Heart left ventricle (tissue), 16 donors: ENCODE results near the gene SMIM12. TPM values are rescaled to one million over a fixed set of nuclear protein-coding genes. Genes with fewer than 3 reads are reported as not detected.
"Not testable (repeated sequence)": the region's sequence is repeated elsewhere in the genome, so short reads cannot be mapped to it uniquely, and the experiment has no call there.

Source experiments
- ATAC-seq, 4 donors: fragments of 200-7000 bp; cut with Tn5 transposase; one replicate each; pipeline ENCODE4 v1.9.1; 2020 to 2022; ENCODE audit warnings: moderate library complexity in 4 of 4, mild to moderate bottlenecking in 3 of 4, moderate number of reproducible peaks in 1 of 4
- DNase-seq, 5 donors: peaks; one replicate each; pipeline ENCODE4 v3.0.0-alpha.2; 2020
- H3K27ac ChIP-seq, 12 donors: fragments of 200-600 bp; sonication (generic) in 4 of 12; one replicate each; pipeline versions ENCODE4 v1.5.0 to v1.8.0; 2016 to 2022; ENCODE audit warnings: mild to moderate bottlenecking in 2 of 12
- H3K27me3 ChIP-seq, 9 donors: fragments of 200-600 bp; sonication (generic) in 2 of 9; one replicate each; pipeline versions ENCODE4 v1.5.1 to v1.8.0; 2016 to 2022; ENCODE audit warnings: mild to moderate bottlenecking in 3 of 9
- H3K36me3 ChIP-seq, 9 donors: fragments of 200-600 bp; sonication (generic) in 2 of 9; one replicate each; pipeline versions ENCODE4 v1.5.0 to v1.8.0; 2018 to 2022; ENCODE audit warnings: mild to moderate bottlenecking in 2 of 9
- H3K4me1 ChIP-seq, 12 donors: fragments of 200-600 bp; sonication (generic) in 4 of 12; one replicate each; pipeline versions ENCODE4 v1.5.0 to v1.8.0; 2016 to 2022; ENCODE audit warnings: mild to moderate bottlenecking in 3 of 12
- H3K4me3 ChIP-seq, 12 donors: fragments of 200-600 bp; sonication (generic) in 4 of 12; one replicate each; pipeline versions ENCODE4 v1.5.0 to v1.8.0; 2017 to 2022; ENCODE audit warnings: mild to moderate bottlenecking in 9 of 12, moderate library complexity in 4 of 12
- H3K9me3 ChIP-seq, 12 donors: fragments of 200-600 bp; sonication (generic) in 4 of 12; one replicate each; pipeline versions ENCODE4 v1.5.0 to v1.8.0; 2016 to 2022; ENCODE audit warnings: mild to moderate bottlenecking in 1 of 12
- POLR2A ChIP-seq, 2 donors: fragments of 450-650 bp; IDR thresholded peaks; one replicate each; pipeline ENCODE4 v1.6.1; 2017; ENCODE audit warnings: antibody characterized with exemption in 2 of 2, mild to moderate bottlenecking in 2 of 2, moderate library complexity in 2 of 2
- WGBS, 4 donors: extraction: QIAGEN DNeasy Blood & Tissue Kit in 2 of 4; methylation state at CpG; one replicate each; pipeline versions ENCODE4 v1.1.5 to v1.1.7; 2013 to 2018; 5-methylcytosine and 5-hydroxymethylcytosine counted together
- intact Hi-C, 10 donors: fragments of 100-400 bp; cut with DNase I; formaldehyde crosslinking; loops; one replicate each; pipeline versions ENCODE4 v1.11.1 to v1.14.2; 2022
- polyA plus RNA-seq, 2 donors: library from polyadenylated mRNA; stranded (reverse); fragments of 200-250 nt; gene quantifications; one replicate each; pipeline ENCODE4 v1.2.3, GENCODE V29; 2013
- total RNA-seq, 9 donors: library from RNA; depleted of rRNA in 2 of 9; stranded (reverse); fragments of >200 nt in 2 of 9; fragmentation: NEBNext Ultra II Directional in 3 of 9; extraction: Animal tissue kit (Norgen Biotek cat#: 25700) in 3 of 9; gene quantifications; one replicate each; pipeline versions ENCODE4 v1.1.0 to v1.2.4, GENCODE V29; 2016 to 2023
- TF ChIP-seq, protein P1 (sequence below), 12 donors: fragments of 200-600 bp; sonication (generic) in 4 of 12; IDR thresholded peaks; one replicate each; pipeline versions ENCODE4 v1.5.0 to v1.8.0; 2018 to 2022; ENCODE audit warnings: antibody characterized with exemption in 12 of 12, mild to moderate bottlenecking in 5 of 12
- donor health status: ischemic (EF 13 %, LVEDD 7.1; RV severe dilation, severe dysfunction).
- donor health status: healthy with polysubstance abuse.
- donor health status: DM: no; HTN: yes; CAD: no.
- donor health status: DM: no; HTN: no; CAD: no.
- donor health status: ischemic (EF 25% LVEDD 6.9; RV normal size, moderate dysfunction).
- donor health status: ischemic (EF 25% LVEDD 5.7; RV mildly dilated, moderate dysfunction).
- donor health status: healthy.
- donor health status: DM: yes; HTN: yes; CAD: no.
- donor health status: ischemic (EF 35%, LVEDD 5.7; RV mildly dilated, moderate dysfunction).
- donor health status: nonischemic (EF 11% LVEDD 7.7; RV severe dilation, severe dysfunction).
- donor health status: DM: yes; HTN: yes; CAD: no.
- donor health status: PGD.
- donor health status: ischemic (EF 29% LVEDD 5.4; RV normal size, mild dysfunction).
- donor health status: nonischemic (EF 23%, LVEDD 6.1; RV moderate dilation, normal function).

The SMIM12 gene
- total and polyA plus RNA-seq, 11 donors, result 16.1 to 98.5 (median 37.8) TPM

DNA sequence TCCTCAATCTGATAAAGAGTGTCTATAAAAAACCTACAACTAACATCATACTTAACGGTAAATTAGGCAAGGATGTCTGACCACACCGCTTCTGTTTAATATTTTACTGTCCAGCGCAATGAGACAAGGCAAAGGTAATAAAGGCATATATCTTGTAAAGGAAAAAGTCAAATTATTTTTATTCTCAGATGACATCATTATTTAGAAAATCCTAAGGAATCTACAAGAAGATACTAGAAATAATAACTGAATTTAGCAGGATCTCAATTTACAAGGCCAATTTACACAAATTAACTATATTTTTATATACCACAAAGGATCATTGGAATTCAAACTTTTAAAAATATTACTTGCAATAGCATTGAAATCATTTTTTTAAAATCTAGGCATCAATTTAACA is 37.3 kb downstream of the SMIM12 start:
- no peak for DNase-seq
- no peak for TF ChIP-seq POLR2A (IDR thresholded peaks at IDR 0.05)
- ATAC-seq, result no peak
- peaks cover 0 to 27% (median 16%) of the 10 kb centered on the region in 12 donors for H3K4me1 ChIP-seq
- H3K4me3 ChIP-seq, result no peak overlapping the region
- intact Hi-C loops, result no loop called here
- no peak overlapping the region for H3K27ac ChIP-seq
- H3K27me3 ChIP-seq, result no peaks in the 10 kb centered on the region
- WGBS, 4 donors, result 73 to 80% (median 75%) methylated on average over 3 of the region's 3 CpGs
- H3K9me3 ChIP-seq, result peaks cover 0 to 24% (median 0%) of the 10 kb centered on the region in 12 donors
- H3K36me3 ChIP-seq, result no peaks in the 10 kb centered on the region

DNA sequence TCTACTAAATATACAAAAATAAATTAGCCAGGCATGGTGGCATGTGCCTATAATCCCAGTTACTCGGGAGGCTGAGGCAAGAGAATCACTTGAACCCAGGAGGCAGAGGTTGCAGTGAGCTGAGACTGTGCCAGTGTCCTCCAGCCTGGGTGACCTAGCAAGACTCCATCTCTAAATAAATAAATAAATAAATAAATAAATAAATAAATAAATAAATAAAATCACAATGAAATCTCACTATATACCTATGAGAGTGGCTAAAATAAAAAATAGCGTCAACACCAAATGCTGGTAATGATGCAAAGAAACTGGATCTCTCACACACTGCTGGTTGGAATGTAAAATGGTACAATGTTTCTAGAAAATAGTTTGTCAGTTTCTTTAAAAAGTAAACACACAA is 40.7 kb downstream of the SMIM12 start:
- ATAC-seq, result not testable (repeated sequence)

DNA sequence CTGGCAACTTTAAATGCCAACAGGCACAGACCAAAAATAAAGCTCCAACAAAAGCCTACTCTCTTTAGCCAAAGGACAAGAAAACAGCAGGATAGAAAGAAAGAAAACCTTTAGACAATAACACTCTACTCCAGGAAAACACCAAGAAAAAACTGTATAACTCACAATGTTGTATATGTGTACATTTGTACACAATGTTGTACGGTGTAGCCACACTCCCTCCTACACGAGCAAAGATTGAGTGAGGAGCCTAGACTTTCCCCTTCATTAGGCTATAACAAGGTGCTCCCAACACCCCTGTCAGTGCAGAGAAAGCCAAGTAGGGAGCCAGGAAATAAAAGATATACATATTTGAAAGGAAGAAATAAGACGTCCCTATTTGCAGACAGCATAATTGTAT is 42.8 kb downstream of the SMIM12 start:
- H3K27ac ChIP-seq, result no peak overlapping the region
- no peaks in the 10 kb centered on the region for H3K27me3 ChIP-seq
- H3K4me3 ChIP-seq, result no peak overlapping the region
- no peaks in the 10 kb centered on the region for H3K36me3 ChIP-seq
- intact Hi-C loops, result no loop called here
- peaks cover 0 to 4% (median 0%) of the 10 kb centered on the region in 12 donors for H3K4me1 ChIP-seq
- ATAC-seq (no peak), DNase-seq (no peak)
- TF ChIP-seq, protein P1, sequence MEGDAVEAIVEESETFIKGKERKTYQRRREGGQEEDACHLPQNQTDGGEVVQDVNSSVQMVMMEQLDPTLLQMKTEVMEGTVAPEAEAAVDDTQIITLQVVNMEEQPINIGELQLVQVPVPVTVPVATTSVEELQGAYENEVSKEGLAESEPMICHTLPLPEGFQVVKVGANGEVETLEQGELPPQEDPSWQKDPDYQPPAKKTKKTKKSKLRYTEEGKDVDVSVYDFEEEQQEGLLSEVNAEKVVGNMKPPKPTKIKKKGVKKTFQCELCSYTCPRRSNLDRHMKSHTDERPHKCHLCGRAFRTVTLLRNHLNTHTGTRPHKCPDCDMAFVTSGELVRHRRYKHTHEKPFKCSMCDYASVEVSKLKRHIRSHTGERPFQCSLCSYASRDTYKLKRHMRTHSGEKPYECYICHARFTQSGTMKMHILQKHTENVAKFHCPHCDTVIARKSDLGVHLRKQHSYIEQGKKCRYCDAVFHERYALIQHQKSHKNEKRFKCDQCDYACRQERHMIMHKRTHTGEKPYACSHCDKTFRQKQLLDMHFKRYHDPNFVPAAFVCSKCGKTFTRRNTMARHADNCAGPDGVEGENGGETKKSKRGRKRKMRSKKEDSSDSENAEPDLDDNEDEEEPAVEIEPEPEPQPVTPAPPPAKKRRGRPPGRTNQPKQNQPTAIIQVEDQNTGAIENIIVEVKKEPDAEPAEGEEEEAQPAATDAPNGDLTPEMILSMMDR (IDR thresholded peaks at IDR 0.05), result no peak
- no peak for TF ChIP-seq POLR2A (IDR thresholded peaks at IDR 0.05)
- WGBS, 4 donors, result 61 to 76% (median 74%) methylated on average over 3 of the region's 3 CpGs
- peaks cover 0 to 14% (median 0%) of the 10 kb centered on the region in 12 donors for H3K9me3 ChIP-seq

More for the DNA sequence above, 40.7 kb downstream of the SMIM12 start:
- DNase-seq, intact Hi-C loops, H3K27ac ChIP-seq, H3K4me1 ChIP-seq, H3K27me3 ChIP-seq, H3K36me3 ChIP-seq, H3K4me3 ChIP-seq: not testable (repeated sequence)
- 93 to 97% (median 96%) methylated on average over 2 of the region's 2 CpGs for WGBS, 4 donors
- peaks cover 0 to 21% (median 0%) of the 10 kb centered on the region in 12 donors for H3K9me3 ChIP-seq

- Histone ChIP-seq H3K4me3 (no peak overlapping the region), H3K36me3 (no peaks in the 10 kb centered on the region), H3K27ac (no peak overlapping the region), H3K4me1 (peaks cover 0 to 4% (median 0%) of the 10 kb centered on the region in 12 donors), H3K27me3 (no peaks in the 10 kb centered on the region), H3K9me3 (peaks cover 0 to 14% (median 0%) of the 10 kb centered on the region in 12 donors)
- TF ChIP-seq, protein P1 (IDR thresholded peaks at IDR 0.05), result no peak
- no peak for TF ChIP-seq POLR2A (IDR thresholded peaks at IDR 0.05)
- DNase-seq (no peak), ATAC-seq (no peak)
- intact Hi-C loops, result no loop called here
Observed at GRCh38 chr1:34816332-34816731, 43.2 kb downstream of the SMIM12 start.

DNA sequence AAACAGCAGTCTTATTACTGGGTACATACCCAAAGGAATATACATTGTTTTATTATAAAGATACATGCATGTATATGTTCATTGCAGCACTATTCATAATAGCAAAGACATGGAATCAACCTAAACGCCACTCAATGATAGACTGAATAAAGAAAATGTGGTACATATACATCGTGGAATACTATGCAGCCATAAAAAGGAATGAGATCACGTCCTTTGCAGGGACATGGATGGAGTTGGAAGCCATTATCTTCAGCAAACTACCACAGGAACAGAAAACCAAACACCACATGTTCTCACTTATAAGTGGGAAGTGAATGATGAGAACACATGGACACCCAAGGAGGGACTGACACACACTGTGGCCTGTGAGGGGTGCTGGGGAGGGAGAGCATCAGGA is 48.8 kb downstream of the SMIM12 start:
- H3K36me3 ChIP-seq, DNase-seq, H3K4me3 ChIP-seq, H3K27ac ChIP-seq, H3K4me1 ChIP-seq, H3K9me3 ChIP-seq, ATAC-seq, H3K27me3 ChIP-seq, intact Hi-C loops: not testable (repeated sequence)
- 93 to 100% (median 94%) methylated on average over 3 of the region's 3 CpGs for WGBS, 4 donors
